HFFc6 (cell line): ENCODE data around the gene ZNF526. TPM values are rescaled to one million over a fixed set of nuclear protein-coding genes. Genes with fewer than 3 reads are reported as not detected.

ENCODE experiments used
- DNase-seq: peaks from one replicate; pipeline ENCODE4 v3.0.0-alpha.2; 2018
- H3K27ac Mint-ChIP-seq: 2 replicates; pipeline ENCODE4 v1.8.0; 2020; ENCODE audit warnings: mild to moderate bottlenecking, mixed read lengths
- H3K27me3 Mint-ChIP-seq: 2 replicates; pipeline ENCODE4 v1.8.0; 2021; ENCODE audit warnings: mild to moderate bottlenecking, moderate library complexity, mixed read lengths; ENCODE audit not compliant: insufficient read depth
- H3K36me3 Mint-ChIP-seq: 2 replicates; pipeline ENCODE4 v1.8.0; 2021; ENCODE audit warnings: low read depth, mixed read lengths
- H3K4me1 Mint-ChIP-seq: 2 replicates; pipeline ENCODE4 v1.8.0; 2020; ENCODE audit warnings: low read depth, mixed read lengths
- H3K4me3 Mint-ChIP-seq: 2 replicates; pipeline ENCODE4 v1.8.0; 2020; ENCODE audit warnings: mild to moderate bottlenecking, moderate library complexity, mixed read lengths
- H3K9me3 Mint-ChIP-seq: 2 replicates; pipeline ENCODE4 v1.8.0; 2020; ENCODE audit warnings: mild to moderate bottlenecking, mixed read lengths
- CTCF ChIP-seq: fragments of 200-600 bp; sonication (generic); IDR thresholded peaks from 2 replicates; pipeline ENCODE4 v1.5.0; 2021; ENCODE audit warnings: antibody characterized with exemption, mild to moderate bottlenecking
- total RNA-seq, 6 experiments: library from RNA; stranded (reverse); fragmentation: NEBNext Ultra II Directional; extraction: Animal tissue kit (Norgen Biotek cat#: 25700); gene quantifications; 2 replicates in 1 of 6; 3 replicates in 5 of 6; pipeline ENCODE4 v1.2.3, GENCODE V29; 2021

Gene ZNF526
- total RNA-seq, 6 experiments from 2014 or later = 14.0 to 18.2 (median 16.1) TPM

- no peak overlapping the region for H3K4me3 Mint-ChIP-seq
- peaks cover 30% of the 10 kb centered on the region for H3K4me1 Mint-ChIP-seq
- peaks cover 7% of the 10 kb centered on the region; the same call in 1 of the 2 replicates for H3K9me3 Mint-ChIP-seq
- peaks cover 3% of the 10 kb centered on the region for H3K27me3 Mint-ChIP-seq
- no peak for TF ChIP-seq CTCF
- H3K27ac Mint-ChIP-seq = peak overlapping the region; percentile 60
- DNase-seq = no peak
- peaks cover 24% of the 10 kb centered on the region for H3K36me3 Mint-ChIP-seq
These were observed 28.8 kb upstream of the ZNF526 start for GRCh38 chr19:42191330-42191729.

- H3K27me3 Mint-ChIP-seq = peaks cover 3% of the 10 kb centered on the region
- DNase-seq = peak; percentile 81
- peaks cover 30% of the 10 kb centered on the region for H3K4me1 Mint-ChIP-seq
- peaks cover 7% of the 10 kb centered on the region; the same call in 1 of the 2 replicates for H3K9me3 Mint-ChIP-seq
- H3K27ac Mint-ChIP-seq = peak overlapping the region; percentile 60
- peaks cover 25% of the 10 kb centered on the region for H3K36me3 Mint-ChIP-seq
- H3K4me3 Mint-ChIP-seq = peak overlapping the region; percentile 9; the same call in 1 of the 2 replicates
- TF ChIP-seq CTCF = no peak
These were observed 28.3 kb upstream of the ZNF526 start for GRCh38 chr19:42191855-42192254.

- Mint-ChIP-seq H3K4me3 (no peak overlapping the region), H3K4me1 (peaks cover 30% of the 10 kb centered on the region), H3K27ac (no peak overlapping the region), H3K36me3 (peaks cover 25% of the 10 kb centered on the region), H3K9me3 (peaks cover 7% of the 10 kb centered on the region; the same call in 1 of the 2 replicates), H3K27me3 (peaks cover 3% of the 10 kb centered on the region)
- no peak for TF ChIP-seq CTCF
- no peak for DNase-seq
These were observed 26.8 kb upstream of the ZNF526 start for GRCh38 chr19:42193294-42193693.

GRCh38 chr19:42193706-42194105 is 26.4 kb upstream of the ZNF526 start:
- peaks cover 32% of the 10 kb centered on the region for H3K4me1 Mint-ChIP-seq
- H3K9me3 Mint-ChIP-seq = peaks cover 7% of the 10 kb centered on the region; the same call in 1 of the 2 replicates
- H3K4me3 Mint-ChIP-seq = no peak overlapping the region
- no peak for DNase-seq
- no peak overlapping the region for H3K27ac Mint-ChIP-seq
- peaks cover 27% of the 10 kb centered on the region for H3K36me3 Mint-ChIP-seq
- TF ChIP-seq CTCF = no peak
- peaks cover 3% of the 10 kb centered on the region for H3K27me3 Mint-ChIP-seq

- Mint-ChIP-seq H3K4me1 (peaks cover 30% of the 10 kb centered on the region), H3K27ac (no peak overlapping the region)
- TF ChIP-seq CTCF = no peak
These were observed 23.8 kb upstream of the ZNF526 start for GRCh38 chr19:42196011-42197001.

More at GRCh38 chr19:42196011-42197001, 23.8 kb upstream of the ZNF526 start:
- Mint-ChIP-seq H3K9me3 (peaks cover 7% of the 10 kb centered on the region; the same call in 1 of the 2 replicates), H3K4me3 (no peak overlapping the region), H3K27me3 (peaks cover 9% of the 10 kb centered on the region), H3K36me3 (peaks cover 42% of the 10 kb centered on the region)
- no peak for DNase-seq
